Fibroblast of the aortic adventitia (primary cell): Measurements from ENCODE around the gene NTMT2. TPM values are rescaled to one million over a fixed set of nuclear protein-coding genes. Genes with fewer than 3 reads are reported as not detected.
A peak's percentile ranks its signal among the peaks of the same experiment; 100 is the strongest.

Experiments
- DNase-seq: peaks from one replicate; pipeline ENCODE4 v3.0.0-alpha.2; 2010; ENCODE audit warnings: low read depth
- H3K4me3 ChIP-seq: 2 replicates; pipeline ENCODE4 v1.5.1; 2011; ENCODE audit warnings: low read depth, mild to moderate bottlenecking, control low read depth, low read length, moderate library complexity
- CTCF ChIP-seq: IDR thresholded peaks from 2 replicates; pipeline ENCODE4 v1.5.1; 2011; ENCODE audit warnings: mild to moderate bottlenecking, low read length, control low read depth, inconsistent platforms; ENCODE audit not compliant: insufficient read depth
- total RNA-seq: library from RNA; depleted of rRNA; stranded (reverse); fragments of >200 nt; gene quantifications from 2 replicates; pipeline ENCODE4 v1.2.3, GENCODE V29; 2012; ENCODE audit warnings: low replicate concordance

The NTMT2 gene
- total RNA-seq, 1 donor = not detected

- H3K4me3 ChIP-seq = no peak overlapping the region
- no peak for DNase-seq
- no peak for TF ChIP-seq CTCF
Measured at GRCh38 chr1:170125269-170125668, 20.5 kb upstream of the NTMT2 start.

GRCh38 chr1:170126696-170127095, 19.1 kb upstream of the NTMT2 start:
- DNase-seq = peak; percentile 81
- TF ChIP-seq CTCF = peak; percentile 21
- H3K4me3 ChIP-seq = no peak overlapping the region

- TF ChIP-seq CTCF = no peak
- H3K4me3 ChIP-seq = no peak overlapping the region
- no peak for DNase-seq
Measured at GRCh38 chr1:170131450-170131849, 14.3 kb upstream of the NTMT2 start.

GRCh38 chr1:170131984-170132383, 13.8 kb upstream of the NTMT2 start:
- H3K4me3 ChIP-seq = no peak overlapping the region
- TF ChIP-seq CTCF = no peak
- no peak for DNase-seq

- H3K4me3 ChIP-seq = no peak overlapping the region
- DNase-seq = no peak
- no peak for TF ChIP-seq CTCF
Measured at GRCh38 chr1:170133766-170134495, 11.8 kb upstream of the NTMT2 start.

GRCh38 chr1:170134521-170134920, 11.2 kb upstream of the NTMT2 start:
- no peak for DNase-seq
- H3K4me3 ChIP-seq = no peak overlapping the region
- TF ChIP-seq CTCF = no peak

GRCh38 chr1:170140371-170140770, 5.4 kb upstream of the NTMT2 start:
- DNase-seq = no peak
- TF ChIP-seq CTCF = no peak
- no peak overlapping the region for H3K4me3 ChIP-seq
